GM23338 (cell line): ENCODE data around the gene POLG2. TPM values are rescaled to one million over a fixed set of nuclear protein-coding genes. Genes with fewer than 3 reads are reported as not detected.
A peak's percentile ranks its signal among the peaks of the same experiment; 100 is the strongest.

Experiments
- ATAC-seq: fragments of 200-7000 bp; cut with Tn5 transposase; 3 replicates; pipeline ENCODE4 v1.9.1; 2020
- DNase-seq: peaks from one replicate; pipeline ENCODE4 v3.0.0-alpha.2; 2015; ENCODE audit warnings: low spot score
- H2AFZ ChIP-seq: fragments of 200-600 bp; sonication (generic); 2 replicates; pipeline ENCODE4 v1.8.0; 2016; ENCODE audit warnings: antibody characterized with exemption, mild to moderate bottlenecking, moderate library complexity
- H3F3A ChIP-seq: fragments of 200-600 bp; sonication (generic); replicated peaks from 2 replicates; pipeline ENCODE4 v1.8.0; 2017; ENCODE audit warnings: antibody characterized with exemption, mixed run types, low read depth
- H3K27ac ChIP-seq: fragments of 200-600 bp; sonication (generic); 2 replicates; pipeline ENCODE4 v1.6.1; 2016; ENCODE audit warnings: low read depth
- H3K27me3 ChIP-seq: fragments of 200-600 bp; sonication (generic); 2 replicates; pipeline ENCODE4 v1.8.0; 2016; ENCODE audit warnings: mild to moderate bottlenecking, mixed run types, moderate library complexity; ENCODE audit not compliant: insufficient read depth
- H3K36me3 ChIP-seq: fragments of 200-600 bp; sonication (generic); 2 replicates; pipeline ENCODE4 v1.8.0; 2016; ENCODE audit warnings: mild to moderate bottlenecking; ENCODE audit not compliant: insufficient read depth
- H3K4me1 ChIP-seq: fragments of 200-600 bp; sonication (generic); 2 replicates; pipeline ENCODE4 v1.8.0; 2016; ENCODE audit warnings: mild to moderate bottlenecking, moderate library complexity; ENCODE audit not compliant: insufficient read depth
- H3K4me2 ChIP-seq: fragments of 200-600 bp; sonication (generic); 2 replicates; pipeline ENCODE4 v1.7.1; 2017; ENCODE audit warnings: mixed run types
- H3K4me3 ChIP-seq: fragments of 200-600 bp; sonication (generic); 2 replicates; pipeline ENCODE4 v1.6.1; 2016; ENCODE audit warnings: mixed run types
- H3K79me2 ChIP-seq: fragments of 200-600 bp; sonication (generic); replicated peaks from 2 replicates; pipeline ENCODE4 v1.8.0; 2017; ENCODE audit warnings: mild to moderate bottlenecking; ENCODE audit not compliant: insufficient read depth
- H3K9me2 ChIP-seq: fragments of 200-600 bp; sonication (generic); 2 replicates; pipeline ENCODE4 v1.8.0; 2017; ENCODE audit not compliant: insufficient read depth
- H4K20me1 ChIP-seq: fragments of 200-600 bp; sonication (generic); replicated peaks from 2 replicates; pipeline ENCODE4 v1.8.0; 2017; ENCODE audit warnings: mild to moderate bottlenecking; ENCODE audit not compliant: insufficient read depth
- H3K27ac Mint-ChIP-seq: 2 replicates; pipeline ENCODE4 v1.8.0; 2020; ENCODE audit warnings: inconsistent platforms, mild to moderate bottlenecking, moderate library complexity, mixed read lengths
- H3K27me3 Mint-ChIP-seq: 3 replicates; pipeline ENCODE4 v1.8.0; 2022; ENCODE audit warnings: low read depth, mild to moderate bottlenecking, moderate library complexity, mixed read lengths, inconsistent platforms; ENCODE audit not compliant: insufficient read depth, poor library complexity
- H3K36me3 Mint-ChIP-seq: 3 replicates; pipeline ENCODE4 v1.8.0; 2021; ENCODE audit warnings: low read depth, mild to moderate bottlenecking, inconsistent platforms, moderate library complexity, mixed read lengths
- H3K4me1 Mint-ChIP-seq: 3 replicates; pipeline ENCODE4 v1.8.0; 2020; ENCODE audit warnings: mild to moderate bottlenecking, inconsistent platforms, mixed read lengths
- H3K4me3 Mint-ChIP-seq: 3 replicates; pipeline ENCODE4 v1.8.0; 2021; ENCODE audit warnings: moderate library complexity, mild to moderate bottlenecking, inconsistent platforms, mixed read lengths
- H3K9me3 Mint-ChIP-seq: 3 replicates; pipeline ENCODE4 v1.8.0; 2020; ENCODE audit warnings: moderate library complexity, mild to moderate bottlenecking, inconsistent platforms, mixed read lengths
- CREB1 ChIP-seq: fragments of 250-450 bp; sonication (Bioruptor Pico); IDR thresholded peaks from 2 replicates; pipeline ENCODE4 v1.5.0; 2020; ENCODE audit warnings: low read depth, mild to moderate bottlenecking, moderate library complexity
- CTCF ChIP-seq, 2 experiments: fragments of 200-600 bp in 1 of 2; sonication (generic) in 1 of 2; conservative IDR thresholded peaks; 2 replicates each; pipeline versions ENCODE4 v1.5.1 to v1.6.1; 2016 to 2017; ENCODE audit warnings: antibody characterized with exemption in 2 of 2, low read depth in 2 of 2, mild to moderate bottlenecking in 2 of 2, moderate library complexity in 1 of 2
- POLR2AphosphoS5 ChIP-seq: IDR thresholded peaks from 2 replicates; pipeline ENCODE4 v1.6.1; 2016; ENCODE audit warnings: antibody characterized with exemption, low read depth
- ZNF114 ChIP-seq: fragments of 250-450 bp; sonication (Bioruptor Pico); IDR thresholded peaks from 2 replicates; pipeline ENCODE4 v1.5.0; 2020; ENCODE audit warnings: mild to moderate bottlenecking, moderate library complexity
- ZNF462 ChIP-seq: fragments of 250-450 bp; sonication (Bioruptor Pico); IDR thresholded peaks from 2 replicates; pipeline ENCODE4 v1.5.0; 2020; ENCODE audit warnings: mild to moderate bottlenecking, moderate library complexity
- polyA plus RNA-seq: library from polyadenylated mRNA; unstranded; fragments of >200 nt; fragmentation: Nextera tagmentation; extraction: Ambion mirVana; gene quantifications from 2 replicates; pipeline ENCODE4 v1.2.1, GENCODE V29; 2016
- total RNA-seq: library from RNA; depleted of rRNA; stranded (reverse); fragments of >200 nt; shearing (Covaris generic); gene quantifications from 2 replicates; pipeline ENCODE4 v1.2.3, GENCODE V29; 2014

The POLG2 gene
- total and polyA plus RNA-seq, 2 experiments from 2014 or later: 20.2 to 28.0 TPM

- no peaks in the 10 kb centered on the region for H3K9me3 Mint-ChIP-seq
- H3K27ac Mint-ChIP-seq: no peak overlapping the region
- H3K4me1 Mint-ChIP-seq: no peaks in the 10 kb centered on the region
- Histone ChIP-seq H4K20me1 (peaks cover 18% of the 10 kb centered on the region), H3K36me3 (peaks cover 74% of the 10 kb centered on the region), H3K27me3 (no peaks in the 10 kb centered on the region), H3F3A (no peaks in the 10 kb centered on the region), H3K27ac (no peak overlapping the region), H3K9me2 (no peaks in the 10 kb centered on the region), H3K79me2 (no peaks in the 10 kb centered on the region), H3K4me2 (no peak overlapping the region), H3K4me1 (no peaks in the 10 kb centered on the region), H2AFZ (no peak overlapping the region), H3K4me3 (no peak overlapping the region)
- H3K36me3 Mint-ChIP-seq: peaks cover 90% of the 10 kb centered on the region
- ATAC-seq: no peak
- TF ChIP-seq ZNF462 (CRISPR knock-in tag) (no peak), CREB1 (CRISPR knock-in tag) (no peak), CTCF (conservative IDR thresholded peaks at IDR 0.05; ENCODE audit: low read depth in 2 of 2) (peak in 1 of 2 experiments; percentile 27; a peak in 1 of 4 replicates)
- H3K27me3 Mint-ChIP-seq: peaks cover 9% of the 10 kb centered on the region
- no peak for DNase-seq
- H3K4me3 Mint-ChIP-seq: no peak overlapping the region
Observed at GRCh38 chr17:64534187-64534586, 37.3 kb upstream of the POLG2 start.

- H4K20me1 ChIP-seq: peaks cover 14% of the 10 kb centered on the region
- TF ChIP-seq ZNF114 (CRISPR knock-in tag) (no peak), POLR2AphosphoS5 (no peak)
Observed at GRCh38 chr17:64533784-64534183, 36.9 kb upstream of the POLG2 start.

More at GRCh38 chr17:64533784-64534183, 36.9 kb upstream of the POLG2 start:
- Mint-ChIP-seq H3K4me3 (no peak overlapping the region), H3K9me3 (no peaks in the 10 kb centered on the region), H3K27me3 (peaks cover 7% of the 10 kb centered on the region), H3K27ac (no peak overlapping the region), H3K36me3 (peaks cover 91% of the 10 kb centered on the region), H3K4me1 (no peaks in the 10 kb centered on the region)
- Histone ChIP-seq H3K4me3 (no peak overlapping the region), H3K36me3 (peaks cover 78% of the 10 kb centered on the region), H3K9me2 (no peaks in the 10 kb centered on the region), H3K4me1 (no peaks in the 10 kb centered on the region), H2AFZ (no peak overlapping the region), H3K27me3 (no peaks in the 10 kb centered on the region), H3K27ac (no peak overlapping the region), H3K4me2 (no peak overlapping the region), H3F3A (no peaks in the 10 kb centered on the region), H3K79me2 (no peaks in the 10 kb centered on the region)
- no peak for DNase-seq
- ATAC-seq: no peak
